CD14-positive monocyte (primary cell): ENCODE data around the gene UST. TPM values are rescaled to one million over a fixed set of nuclear protein-coding genes. Genes with fewer than 3 reads are reported as not detected.
A peak's percentile ranks its signal among the peaks of the same experiment; 100 is the strongest.

Experiments used
- DNase-seq, 3 donors: peaks; one replicate each; pipeline ENCODE4 v3.0.0-alpha.2; 2011 to 2022
- H2AFZ ChIP-seq: 2 replicates; pipeline ENCODE4 v1.6.0; 2012; ENCODE audit warnings: mild to moderate bottlenecking, low read depth, low read length, inconsistent platforms; ENCODE audit not compliant: insufficient read depth, poor library complexity, severe bottlenecking
- H3K27ac ChIP-seq, 2 donors: 1 replicate in 1 of 2; 2 replicates in 1 of 2; pipeline ENCODE4 v1.5.1; 2012 to 2013; ENCODE audit warnings: low read length in 2 of 2, control low read depth in 1 of 2, inconsistent platforms in 1 of 2, low read depth in 1 of 2, mild to moderate bottlenecking in 1 of 2
- H3K27me3 ChIP-seq, 2 donors: one replicate each; pipeline versions ENCODE4 v1.6.0 to v1.6.1; 2011 to 2013; ENCODE audit warnings: low read length in 2 of 2; ENCODE audit not compliant: control insufficient read depth in 2 of 2, insufficient read depth in 2 of 2
- H3K36me3 ChIP-seq, 2 donors: replicated peaks in 1 of 2; 1 replicate in 1 of 2; 2 replicates in 1 of 2; pipeline versions ENCODE4 v1.5.1 to v1.6.1; 2012 to 2013; ENCODE audit warnings: low read length in 2 of 2, control low read depth in 1 of 2, inconsistent platforms in 1 of 2, mild to moderate bottlenecking in 1 of 2; ENCODE audit not compliant: insufficient read depth in 2 of 2, control insufficient read depth in 1 of 2
- H3K4me1 ChIP-seq, 2 donors: 1 replicate in 1 of 2; 2 replicates in 1 of 2; pipeline versions ENCODE4 v1.5.1 to v1.6.1; 2012 to 2013; ENCODE audit warnings: low read length in 2 of 2, control low read depth in 1 of 2, inconsistent platforms in 1 of 2, mild to moderate bottlenecking in 1 of 2, moderate library complexity in 1 of 2; ENCODE audit not compliant: insufficient read depth in 2 of 2, control insufficient read depth in 1 of 2
- H3K4me2 ChIP-seq: replicated peaks from 2 replicates; pipeline ENCODE3; 2012; ENCODE audit warnings: low read length, moderate library complexity, mild to moderate bottlenecking; ENCODE audit not compliant: poor library complexity, severe bottlenecking; ENCODE audit errors: extremely low read depth
- H3K4me3 ChIP-seq, 3 experiments: fragments of 200-600 bp in 1 of 3; sonication (generic) in 1 of 3; replicated peaks in 1 of 3; 1 replicate in 2 of 3; 2 replicates in 1 of 3; pipeline ENCODE4 v1.5.1; 2011 to 2013; ENCODE audit warnings: low read length in 3 of 3, mild to moderate bottlenecking in 3 of 3, control low read depth in 2 of 3, low read depth in 2 of 3, inconsistent platforms in 1 of 3, moderate library complexity in 1 of 3
- H3K79me2 ChIP-seq: 2 replicates; pipeline ENCODE4 v1.6.0; 2012; ENCODE audit warnings: mild to moderate bottlenecking, control low read depth, inconsistent platforms, low read length, moderate library complexity; ENCODE audit not compliant: insufficient read depth
- H3K9ac ChIP-seq: 2 replicates; pipeline ENCODE4 v1.6.0; 2017; ENCODE audit warnings: low read length, mild to moderate bottlenecking; ENCODE audit not compliant: insufficient read depth, poor library complexity, severe bottlenecking
- H3K9me3 ChIP-seq, 2 donors: replicated peaks in 1 of 2; 1 replicate in 1 of 2; 2 replicates in 1 of 2; pipeline versions ENCODE4 v1.5.1 to v1.6.1; 2012 to 2013; ENCODE audit warnings: low read length in 2 of 2, control low read depth in 1 of 2; ENCODE audit not compliant: control insufficient read depth in 1 of 2, insufficient read depth in 1 of 2
- H4K20me1 ChIP-seq: 2 replicates; pipeline ENCODE4 v1.6.0; 2012; ENCODE audit warnings: mild to moderate bottlenecking, low read length, control low read depth, moderate library complexity; ENCODE audit not compliant: insufficient read depth
- H3K27ac Mint-ChIP-seq, 7 donors: one replicate each; pipeline ENCODE4 v1.8.0; 2020; ENCODE audit warnings: mild to moderate bottlenecking in 7 of 7, mixed read lengths in 7 of 7, moderate library complexity in 6 of 7, inconsistent platforms in 2 of 7
- H3K27me3 Mint-ChIP-seq, 3 donors: one replicate each; pipeline ENCODE4 v1.8.0; 2021 to 2022; ENCODE audit warnings: low read depth in 3 of 3, mild to moderate bottlenecking in 3 of 3, mixed read lengths in 3 of 3, moderate library complexity in 3 of 3, inconsistent platforms in 1 of 3
- H3K36me3 Mint-ChIP-seq, 2 donors: one replicate each; pipeline ENCODE4 v1.8.0; 2020; ENCODE audit warnings: mixed read lengths in 2 of 2, inconsistent platforms in 1 of 2, mild to moderate bottlenecking in 1 of 2
- H3K4me1 Mint-ChIP-seq: one replicate; pipeline ENCODE4 v1.8.0; 2020; ENCODE audit warnings: mild to moderate bottlenecking, mixed read lengths
- H3K4me3 Mint-ChIP-seq, 2 donors: one replicate each; pipeline ENCODE4 v1.8.0; 2020; ENCODE audit warnings: mild to moderate bottlenecking in 2 of 2, mixed read lengths in 2 of 2, moderate library complexity in 1 of 2
- H3K9me3 Mint-ChIP-seq, 7 donors: one replicate each; pipeline ENCODE4 v1.8.0; 2020 to 2022; ENCODE audit warnings: mixed read lengths in 7 of 7, mild to moderate bottlenecking in 6 of 7, moderate library complexity in 6 of 7, inconsistent platforms in 2 of 7
- CTCF ChIP-seq: fragments of 200-600 bp; IDR thresholded peaks from one replicate; pipeline ENCODE4 v1.8.0; 2022; ENCODE audit warnings: antibody characterized with exemption, mild to moderate bottlenecking
- WGBS: methylation state at CpG from one replicate; pipeline ENCODE4 v1.1.5; 2013; ENCODE audit warnings: missing lambda C conversion rate; ENCODE audit not compliant: insufficient coverage; 5-methylcytosine and 5-hydroxymethylcytosine counted together
- intact Hi-C, 2 donors: fragments of 100-400 bp; cut with micrococcal nuclease; formaldehyde crosslinking; loops; one replicate each; pipeline versions ENCODE4 v1.15.0 to v1.15.1; 2023
- polyA plus RNA-seq, 3 donors: library from polyadenylated mRNA; depleted of rRNA in 1 of 3; unstranded in 2 of 3; stranded (reverse) in 1 of 3; fragments of 300-500 nt in 2 of 3; fragments of >200 nt in 1 of 3; fragmentation: Illumina TruSeq in 2 of 3; gene quantifications; 1 replicate in 2 of 3; 2 replicates in 1 of 3; pipeline ENCODE4 v1.2.3, GENCODE V29; 2012 to 2021

Gene UST
- polyA plus RNA-seq, 3 donors = 0.33 to 0.53 (median 0.48) TPM

GRCh38 chr6:148747145-148747470 is 278 bp downstream of the UST start:
- peaks cover 4 to 6% of the 10 kb centered on the region in 2 donors for H3K36me3 Mint-ChIP-seq
- H3K4me3 Mint-ChIP-seq = peak overlapping the region; percentile 78 to 89
- H3K9me3 Mint-ChIP-seq = peaks cover 0 to 7% (median 4%) of the 10 kb centered on the region in 7 donors
- no peaks in the 10 kb centered on the region for H4K20me1 ChIP-seq
- H3K79me2 ChIP-seq = no peaks in the 10 kb centered on the region
- H3K27ac ChIP-seq = no peak overlapping the region
- H3K27ac Mint-ChIP-seq = no peak overlapping the region
- H3K4me1 Mint-ChIP-seq = peaks cover 21% of the 10 kb centered on the region
- H3K9ac ChIP-seq = peak overlapping the region; percentile 38
- under 1% methylated on average over 39 of the region's 45 CpGs for WGBS
- H3K9me3 ChIP-seq = no peaks in the 10 kb centered on the region
- H3K4me1 ChIP-seq = peaks cover 24% of the 10 kb centered on the region in 2 donors
- peak overlapping the region; percentile 44 to 87 (median 71) for H3K4me3 ChIP-seq
- H3K36me3 ChIP-seq = no peaks in the 10 kb centered on the region
- peak overlapping the region; percentile 96 for H3K4me2 ChIP-seq
- DNase-seq = no peak
- no peak for TF ChIP-seq CTCF
- H3K27me3 ChIP-seq = peaks cover 37 to 65% of the 10 kb centered on the region in 2 donors
- H3K27me3 Mint-ChIP-seq = peaks cover 58 to 78% (median 65%) of the 10 kb centered on the region in 3 donors
- H2AFZ ChIP-seq = peak overlapping the region; percentile 83
- intact Hi-C loops = loop anchor here in 1 of 2 donors (5.0 to 10.0 kb wide), 2 partner anchors 182 to 200 kb away; no protein-coding TSS in a partner anchor

- intact Hi-C loops = loop anchor here in 1 of 2 donors (5.0 to 10.0 kb wide), 2 partner anchors 183 to 200 kb away; no protein-coding TSS in a partner anchor
- Histone ChIP-seq H4K20me1 (no peaks in the 10 kb centered on the region), H3K4me3 (peak overlapping the region; percentile 44 to 87 (median 49)), H3K36me3 (no peaks in the 10 kb centered on the region), H3K4me2 (peak overlapping the region; percentile 96), H3K9ac (peak overlapping the region; percentile 38), H3K27me3 (peaks cover 37 to 70% of the 10 kb centered on the region in 2 donors), H3K27ac (no peak overlapping the region), H3K79me2 (no peaks in the 10 kb centered on the region), H3K9me3 (no peaks in the 10 kb centered on the region), H3K4me1 (peaks cover 24% of the 10 kb centered on the region in 2 donors), H2AFZ (peak overlapping the region; percentile 83)
- WGBS = under 1% methylated on average over 47 of the region's 66 CpGs
- Mint-ChIP-seq H3K4me1 (peaks cover 21% of the 10 kb centered on the region), H3K9me3 (peaks cover 0 to 7% (median 4%) of the 10 kb centered on the region in 7 donors), H3K27me3 (peaks cover 61 to 79% (median 65%) of the 10 kb centered on the region in 3 donors), H3K27ac (no peak overlapping the region), H3K36me3 (peaks cover 4 to 6% of the 10 kb centered on the region in 2 donors), H3K4me3 (peak overlapping the region; percentile 78 to 89)
- DNase-seq = peak in 2 of 3 donors; percentile 17
- peak; percentile 5 for TF ChIP-seq CTCF
Observed at GRCh38 chr6:148747471-148748165, 788 bp downstream of the UST start.
